B cell (primary cell): ENCODE results near the gene GLI3. TPM values are rescaled to one million over a fixed set of nuclear protein-coding genes. Genes with fewer than 3 reads are reported as not detected.

Experiments
- ATAC-seq: fragments of 200-7000 bp; cut with Tn5 transposase; one replicate; pipeline ENCODE4 v1.10.0; 2021; ENCODE audit warnings: low read depth, mild to moderate bottlenecking, moderate number of reproducible peaks, moderate library complexity
- CTCF ChIA-PET: fragments of 350-600 bp; sonication (Branson Sonifier 250); formaldehyde crosslinking; loops from one replicate; lab custom pipeline; 2021; ENCODE audit warnings: antibody characterized with exemption, inconsistent platforms; lab: Charles Lee
- POLR2A ChIA-PET: fragments of 350-600 bp; sonication (Branson Sonifier 250); formaldehyde crosslinking; loops from one replicate; lab custom pipeline; 2021; ENCODE audit warnings: antibody characterized with exemption; lab: Charles Lee
- DNase-seq: peaks from one replicate; pipeline ENCODE4 v3.0.0; 2013
- H2AFZ ChIP-seq: 2 replicates; pipeline ENCODE4 v1.6.1; 2012; ENCODE audit warnings: mild to moderate bottlenecking, low read depth, low read length; ENCODE audit not compliant: insufficient read depth, poor library complexity, severe bottlenecking
- H3K27ac ChIP-seq, 2 donors: 1 replicate in 1 of 2; 2 replicates in 1 of 2; pipeline ENCODE4 v1.5.1; 2012 to 2013; ENCODE audit warnings: low read length in 2 of 2, mild to moderate bottlenecking in 2 of 2, moderate library complexity in 1 of 2
- H3K27me3 ChIP-seq, 4 experiments: fragments of 200-600 bp in 1 of 4; sonication (generic) in 1 of 4; replicated peaks in 1 of 4; 1 replicate in 2 of 4; 2 replicates in 2 of 4; pipeline versions ENCODE4 v1.6.1 to v1.7.0; 2013 to 2016; ENCODE audit warnings: low read length in 3 of 4, mild to moderate bottlenecking in 2 of 4, mixed read lengths in 1 of 4, moderate library complexity in 1 of 4; ENCODE audit not compliant: insufficient read depth in 4 of 4, control insufficient read depth in 3 of 4; ENCODE audit errors: control extremely low read depth in 1 of 4
- H3K36me3 ChIP-seq, 2 experiments: replicated peaks in 1 of 2; 1 replicate in 1 of 2; 2 replicates in 1 of 2; pipeline versions ENCODE4 v1.6.1 to v1.7.1; 2013; ENCODE audit warnings: low read length in 1 of 2; ENCODE audit not compliant: insufficient read depth in 2 of 2, control insufficient read depth in 1 of 2; ENCODE audit errors: control extremely low read depth in 1 of 2, extremely low read depth in 1 of 2
- H3K4me1 ChIP-seq, 2 donors: fragments of 200-600 bp in 1 of 2; sonication (generic) in 1 of 2; 1 replicate in 1 of 2; 2 replicates in 1 of 2; pipeline versions ENCODE4 v1.5.1 to v1.6.1; 2013 to 2017; ENCODE audit warnings: low read length in 2 of 2; ENCODE audit not compliant: control insufficient read depth in 2 of 2, insufficient read depth in 2 of 2
- H3K4me2 ChIP-seq: replicated peaks from 2 replicates; pipeline ENCODE3; 2012; ENCODE audit warnings: mild to moderate bottlenecking, low read depth, low read length; ENCODE audit not compliant: poor library complexity, severe bottlenecking
- H3K4me3 ChIP-seq, 5 experiments: fragments of 200-600 bp in 1 of 5; sonication (generic) in 1 of 5; 1 replicate in 3 of 5; 2 replicates in 2 of 5; pipeline versions ENCODE4 v1.5.1 to v1.7.0; 2011 to 2016; ENCODE audit warnings: low read length in 4 of 5, mild to moderate bottlenecking in 4 of 5, low read depth in 2 of 5, control low read depth in 1 of 5, moderate library complexity in 1 of 5; ENCODE audit not compliant: insufficient read depth in 1 of 5; ENCODE audit errors: control extremely low read depth in 1 of 5, extremely low read depth in 1 of 5
- H3K79me2 ChIP-seq: fragments of 200-600 bp; sonication (generic); one replicate; pipeline ENCODE4 v1.6.0; 2016; ENCODE audit warnings: low read length; ENCODE audit not compliant: control insufficient read depth, insufficient read depth
- H3K9ac ChIP-seq: fragments of 200-600 bp; sonication (generic); 2 replicates; pipeline ENCODE4 v1.6.1; 2017; ENCODE audit warnings: mild to moderate bottlenecking, low read length, moderate library complexity
- H3K9me3 ChIP-seq, 3 donors: one replicate each; pipeline versions ENCODE4 v1.6.1 to v1.7.1; 2013; ENCODE audit warnings: low read length in 2 of 3; ENCODE audit not compliant: control insufficient read depth in 2 of 3, insufficient read depth in 1 of 3; ENCODE audit errors: control extremely low read depth in 1 of 3
- H4K20me1 ChIP-seq: 2 replicates; pipeline ENCODE4 v1.6.0; 2012; ENCODE audit warnings: mild to moderate bottlenecking, low read length; ENCODE audit not compliant: insufficient read depth, control insufficient read depth, poor library complexity, severe bottlenecking
- H3K27ac Mint-ChIP-seq: one replicate; pipeline ENCODE4 v1.8.0; 2021; ENCODE audit warnings: mixed read lengths
- H3K27me3 Mint-ChIP-seq: one replicate; pipeline ENCODE4 v1.8.0; 2021; ENCODE audit warnings: mixed read lengths
- H3K4me1 Mint-ChIP-seq: one replicate; pipeline ENCODE4 v1.8.0; 2021; ENCODE audit warnings: mixed read lengths
- H3K4me3 Mint-ChIP-seq: one replicate; pipeline ENCODE4 v1.8.0; 2021; ENCODE audit warnings: mixed read lengths
- H3K9me3 Mint-ChIP-seq: one replicate; pipeline ENCODE4 v1.8.0; 2022; ENCODE audit warnings: mixed read lengths; ENCODE audit not compliant: insufficient read depth
- CTCF ChIP-seq: fragments of 200-600 bp; IDR thresholded peaks from one replicate; pipeline ENCODE4 v1.8.0; 2022; ENCODE audit warnings: antibody characterized with exemption, mild to moderate bottlenecking
- EZH2 ChIP-seq: IDR thresholded peaks from 2 replicates; pipeline ENCODE4 v1.6.1; 2012; ENCODE audit warnings: borderline replicate concordance, low read depth, mild to moderate bottlenecking, moderate library complexity, low read length; ENCODE audit not compliant: insufficient read depth, poor library complexity, severe bottlenecking
- WGBS: methylation state at CpG from one replicate; pipeline ENCODE4 v1.1.5; 2013; ENCODE audit warnings: missing lambda C conversion rate; ENCODE audit not compliant: insufficient coverage; 5-methylcytosine and 5-hydroxymethylcytosine counted together
- intact Hi-C: fragments of 100-400 bp; cut with micrococcal nuclease; formaldehyde crosslinking; loops from one replicate; pipeline ENCODE4 v1.10.0; 2022
- polyA plus RNA-seq: library from polyadenylated mRNA; depleted of rRNA; stranded (reverse); fragments of >200 nt; gene quantifications from 2 replicates; pipeline ENCODE4 v1.2.3, GENCODE V29; 2012
- total RNA-seq, 2 donors: library from RNA; stranded (reverse); fragments of 120-200 nt in 1 of 2; gene quantifications; 1 replicate in 1 of 2; 2 replicates in 1 of 2; pipeline versions ENCODE4 v1.2.3 to v1.2.4, GENCODE V29; 2013 to 2022

Gene GLI3
- total and polyA plus RNA-seq, 2 donors (not counting 1 experiment from before 2014, with no cell fraction given): not detected

- Histone ChIP-seq H3K4me2 (no peak overlapping the region), H3K79me2 (no peaks in the 10 kb centered on the region), H3K4me3 (no peak overlapping the region), H4K20me1 (no peaks in the 10 kb centered on the region), H3K27me3 (peaks cover 0 to 4% (median 0%) of the 10 kb centered on the region in 4 experiments), H3K9ac (no peak overlapping the region), H3K4me1 (no peaks in the 10 kb centered on the region), H2AFZ (no peak overlapping the region), H3K27ac (no peak overlapping the region), H3K9me3 (no peaks in the 10 kb centered on the region), H3K36me3 (no peaks in the 10 kb centered on the region)
- DNase-seq (no peak), ATAC-seq (no peak)
- Mint-ChIP-seq H3K4me1 (no peaks in the 10 kb centered on the region), H3K9me3 (no peaks in the 10 kb centered on the region), H3K4me3 (no peak overlapping the region), H3K27me3 (peaks cover 10% of the 10 kb centered on the region), H3K27ac (no peak overlapping the region)
- intact Hi-C loops: no loop called here
- ChIA-PET POLR2A (no interaction called here), CTCF (interaction anchor here (1.6 kb wide), 1 partner anchor 83 kb away, joined by 4 read pairs; no protein-coding TSS in a partner anchor)
- TF ChIP-seq CTCF (no peak), EZH2 (no peak)
- 91% methylated on average over 14 of the region's 15 CpGs for WGBS
These were observed 211.2 kb downstream of the GLI3 start for GRCh38 chr7:42025635-42026375.

GRCh38 chr7:42024537-42024936 lies 212.5 kb downstream of the GLI3 start:
- Histone ChIP-seq H3K4me3 (no peak overlapping the region), H3K9me3 (no peaks in the 10 kb centered on the region), H3K36me3 (no peaks in the 10 kb centered on the region), H3K4me1 (no peaks in the 10 kb centered on the region), H3K79me2 (no peaks in the 10 kb centered on the region), H4K20me1 (no peaks in the 10 kb centered on the region), H3K4me2 (no peak overlapping the region), H3K9ac (no peak overlapping the region), H3K27ac (no peak overlapping the region), H2AFZ (no peak overlapping the region), H3K27me3 (peaks cover 0 to 4% (median 0%) of the 10 kb centered on the region in 4 experiments)
- H3K4me3 Mint-ChIP-seq: no peak overlapping the region
- TF ChIP-seq EZH2: no peak
- TF ChIP-seq CTCF: no peak
- WGBS: 84% methylated on average over 2 of the region's 4 CpGs
- ATAC-seq (no peak), DNase-seq (no peak)
- intact Hi-C loops: no loop called here
- H3K27ac Mint-ChIP-seq: no peak overlapping the region
- POLR2A ChIA-PET: no interaction called here
- CTCF ChIA-PET: interaction anchor here (1.8 kb wide), 1 partner anchor 10 kb away, joined by 5 read pairs; no protein-coding TSS in a partner anchor
- no peaks in the 10 kb centered on the region for H3K9me3 Mint-ChIP-seq
- no peaks in the 10 kb centered on the region for H3K4me1 Mint-ChIP-seq
- peaks cover 11% of the 10 kb centered on the region for H3K27me3 Mint-ChIP-seq
